NK-92 (cell line): Measurements from ENCODE around the gene RALGAPA2.

Source experiments
- DNase-seq: peaks from one replicate; lab custom pipeline; 2025; ENCODE audit not compliant: unreplicated experiment; lab: John Stamatoyannopoulos, UW

RALGAPA2 gene

GRCh38 chr20:20503777-20504530 is 208.5 kb downstream of the RALGAPA2 start:
- DNase-seq: no peak

DNA sequence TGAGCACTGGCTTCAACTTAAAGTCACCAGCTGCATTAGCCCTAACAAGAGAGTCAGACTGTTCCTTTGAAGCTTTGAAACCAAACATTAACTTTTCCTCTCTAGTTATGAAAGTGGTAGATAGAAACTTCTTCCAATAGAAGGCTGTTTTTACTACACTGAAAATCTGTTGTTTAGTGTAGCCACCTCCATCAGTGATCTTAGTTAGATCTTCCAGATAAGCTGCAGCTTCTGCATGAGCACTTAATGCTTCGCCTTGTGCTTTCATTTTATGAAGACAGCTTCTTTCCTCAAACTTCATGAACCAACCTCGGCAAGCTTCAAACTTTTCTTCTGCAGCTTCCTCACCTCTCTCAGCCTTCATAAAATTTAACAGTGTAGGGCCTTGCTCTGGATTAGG is 211.3 kb downstream of the RALGAPA2 start:
- no peak for DNase-seq

DNA sequence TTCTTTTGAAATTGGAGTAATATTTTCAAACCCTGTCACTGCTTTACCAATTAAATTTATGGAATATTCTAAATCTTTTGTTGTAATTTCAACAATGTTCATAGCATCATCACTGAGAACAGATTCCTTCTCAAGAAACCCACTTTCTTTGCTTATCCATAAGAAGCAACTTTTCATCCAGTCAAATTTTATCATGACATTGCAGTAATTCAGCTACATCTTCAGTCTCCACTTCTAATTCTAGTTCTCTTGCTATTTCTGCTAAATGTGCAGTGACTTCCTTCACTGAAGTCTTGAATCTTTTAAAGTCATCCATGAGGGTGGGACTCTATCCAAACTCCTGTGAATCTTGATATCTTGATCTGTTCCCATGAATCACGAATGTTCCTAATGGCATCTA is 212.1 kb downstream of the RALGAPA2 start:
- DNase-seq: no peak

DNA sequence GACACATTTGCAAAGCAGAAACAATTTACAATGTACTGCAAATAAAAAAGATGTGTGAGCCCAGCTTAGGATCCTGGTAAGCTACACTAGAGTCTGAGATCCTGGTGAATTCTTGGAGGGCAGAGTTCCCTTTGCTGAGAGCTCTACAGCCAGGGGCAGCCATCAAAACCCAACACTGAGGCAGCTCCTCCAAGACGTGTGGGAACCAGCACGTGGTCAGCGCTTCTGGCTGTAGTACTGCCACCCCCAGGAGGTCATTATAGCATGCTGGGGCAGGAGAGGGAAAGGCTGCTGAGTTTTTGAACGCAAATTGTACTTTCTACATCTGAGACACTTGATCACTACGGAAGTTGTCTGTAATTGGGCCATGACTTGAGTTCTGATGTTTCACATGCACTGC is 213.0 kb downstream of the RALGAPA2 start:
- no peak for DNase-seq

DNA sequence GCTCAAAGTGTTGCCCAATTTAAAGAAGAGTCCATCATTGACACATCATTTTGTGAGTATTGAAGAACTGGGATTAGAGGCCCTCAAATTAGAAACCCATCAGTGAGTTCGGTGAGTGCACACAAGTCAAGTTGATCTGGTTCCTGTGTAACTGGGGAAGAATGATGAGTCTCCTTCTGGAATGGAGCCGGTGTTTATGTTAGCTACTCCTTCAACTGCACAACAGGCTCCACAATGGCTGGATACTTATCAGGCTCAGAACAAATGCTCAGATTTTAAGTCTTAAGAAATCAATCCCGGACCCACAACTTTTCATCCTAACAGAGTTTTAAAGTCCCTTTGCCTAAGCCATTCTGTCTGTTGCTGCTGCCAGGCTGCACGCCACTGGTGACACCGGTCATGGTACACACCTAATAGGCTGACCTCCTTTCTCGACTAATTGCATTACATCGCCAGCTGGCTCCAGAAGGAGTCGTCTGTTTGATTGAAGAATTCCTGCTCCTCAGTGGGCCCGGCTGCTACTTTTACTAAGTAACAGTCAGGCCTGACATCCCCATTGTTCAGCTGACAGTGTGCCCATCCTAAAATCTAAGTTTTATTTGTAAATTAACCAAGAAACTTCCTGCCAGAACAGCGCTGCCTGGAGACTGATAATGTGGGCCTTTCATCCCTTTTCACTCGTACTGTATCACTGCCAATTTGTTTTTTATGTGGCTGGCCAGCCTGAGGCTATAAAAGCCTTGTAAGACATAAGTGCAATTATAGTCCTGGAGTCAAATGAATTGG is 214.2 kb downstream of the RALGAPA2 start:
- DNase-seq: no peak

DNA sequence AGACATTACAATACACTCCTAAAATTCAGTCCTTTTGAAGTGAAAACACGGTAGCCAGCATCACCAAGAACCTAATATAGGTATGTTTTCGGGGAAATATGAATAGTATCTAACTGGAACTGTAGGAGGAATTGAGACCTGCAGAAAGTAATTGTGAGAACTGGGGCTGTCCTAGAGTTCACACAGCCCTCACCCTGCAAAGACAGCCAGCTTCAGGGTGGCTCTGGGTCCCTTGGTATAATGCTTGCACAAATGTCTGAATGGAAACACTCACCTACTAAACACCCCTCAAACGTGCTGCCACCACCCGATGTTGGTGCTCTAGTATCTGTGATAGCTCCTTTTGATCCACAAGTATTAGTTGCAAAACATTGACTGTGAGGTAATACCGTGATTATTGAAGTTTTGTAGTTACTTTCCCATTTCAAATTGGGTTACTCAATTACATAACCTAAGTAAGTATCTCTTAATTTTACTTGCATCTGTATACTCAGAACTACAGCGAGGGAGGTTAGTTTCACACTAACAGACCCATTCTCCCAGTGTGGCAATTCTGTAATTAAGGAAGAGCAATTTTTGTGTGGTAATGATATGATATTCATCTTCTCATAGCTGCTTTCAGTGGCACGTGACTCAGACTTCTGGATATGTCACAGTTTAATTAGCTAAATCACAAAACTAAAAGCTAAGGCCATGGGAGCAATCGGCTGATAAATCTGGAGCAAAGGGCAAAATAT is 215.0 kb downstream of the RALGAPA2 start:
- no peak for DNase-seq

GRCh38 chr20:20495729-20496503 is 216.5 kb downstream of the RALGAPA2 start:
- DNase-seq: no peak

- DNase-seq: no peak
Observed at GRCh38 chr20:20493701-20494100, 218.7 kb downstream of the RALGAPA2 start.

DNA sequence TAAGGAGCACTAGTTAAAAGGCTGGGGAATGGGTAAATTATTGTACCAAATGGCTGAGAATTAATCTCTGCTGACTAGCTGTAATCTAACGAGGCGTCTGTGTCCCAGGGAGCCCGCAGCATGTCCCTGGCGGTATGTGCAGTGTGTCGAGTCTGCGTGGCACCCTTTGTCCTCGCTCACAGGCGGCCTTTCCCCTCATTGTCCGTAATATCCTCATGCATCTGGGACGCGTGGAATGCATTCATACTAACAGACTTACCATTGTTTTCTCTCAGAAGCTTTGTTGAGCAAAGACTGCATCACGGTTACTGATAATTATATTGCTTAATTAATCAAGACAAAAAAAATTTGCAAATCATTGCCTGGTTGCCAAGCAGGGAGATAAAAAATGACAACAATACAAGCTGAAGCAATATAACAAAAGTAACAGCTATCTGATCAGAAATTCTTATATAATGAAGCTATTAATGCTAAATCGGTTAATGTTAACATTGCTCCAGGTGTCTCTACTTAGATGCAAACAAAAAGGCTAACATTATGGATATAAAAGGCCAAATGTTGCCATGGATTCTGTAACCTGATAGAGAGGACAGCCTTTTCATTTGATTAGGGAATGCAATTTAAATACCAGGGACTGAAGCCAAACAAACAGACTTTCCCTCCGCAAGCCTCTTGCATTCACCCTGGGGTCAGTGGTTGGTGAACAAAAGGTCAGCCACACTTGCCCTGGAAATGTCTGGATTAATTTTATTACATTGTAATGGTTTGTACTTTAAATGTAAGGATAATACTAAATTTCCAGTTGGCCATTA is 219.7 kb downstream of the RALGAPA2 start:
- no peak for DNase-seq

DNA sequence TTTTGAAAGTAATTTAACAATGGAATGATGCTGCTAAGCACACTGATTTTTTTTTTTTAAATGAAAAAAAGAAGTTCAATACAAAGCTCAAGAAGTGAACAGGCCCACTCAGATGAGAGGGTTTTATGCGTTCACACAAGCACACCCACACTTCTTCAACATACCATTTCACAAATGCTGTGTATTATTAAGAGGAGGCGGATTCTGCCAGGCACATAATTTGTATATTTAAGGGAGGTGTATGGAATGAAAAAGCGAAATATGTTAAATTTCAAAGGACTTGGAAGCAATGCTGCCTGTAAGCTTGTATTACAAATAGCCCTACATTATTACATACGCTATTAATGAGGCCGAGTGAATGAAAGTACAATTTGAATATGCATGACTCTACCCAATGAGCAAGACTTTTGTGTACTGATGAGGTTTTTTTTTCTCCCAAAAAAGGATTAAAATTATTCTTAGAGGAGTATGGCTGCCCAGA is 220.6 kb downstream of the RALGAPA2 start:
- DNase-seq: no peak

DNA sequence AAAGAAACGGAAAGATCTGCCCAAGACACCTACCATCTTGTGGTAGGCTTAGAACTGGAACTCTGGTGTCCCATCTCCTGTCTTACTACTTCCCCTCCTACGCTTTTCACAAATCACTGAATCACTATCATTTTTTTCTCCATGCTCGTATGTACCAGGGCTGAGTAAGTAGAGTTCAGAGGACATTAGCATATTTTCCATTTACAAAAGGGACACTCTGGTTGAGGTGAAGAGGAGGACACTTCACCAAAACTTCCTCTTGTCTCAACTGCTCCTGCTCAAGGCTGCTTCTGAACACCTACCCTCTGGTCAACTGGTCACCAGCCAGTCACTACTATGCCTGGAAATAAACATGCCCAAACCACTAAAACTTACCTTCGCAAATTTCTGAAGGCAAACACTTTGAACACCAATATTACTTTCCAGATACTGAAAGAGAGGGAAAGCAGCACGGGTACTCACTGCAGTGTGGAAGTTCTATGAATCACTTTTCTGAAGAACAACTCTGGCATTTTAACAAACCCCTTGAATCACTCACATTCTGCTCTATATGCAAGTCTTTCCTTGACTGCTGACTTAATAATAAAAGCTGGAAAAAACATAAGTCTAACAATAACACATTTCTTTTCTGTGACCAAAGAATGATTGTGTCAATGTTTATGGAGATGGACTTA is 221.2 kb downstream of the RALGAPA2 start:
- DNase-seq: no peak

DNA sequence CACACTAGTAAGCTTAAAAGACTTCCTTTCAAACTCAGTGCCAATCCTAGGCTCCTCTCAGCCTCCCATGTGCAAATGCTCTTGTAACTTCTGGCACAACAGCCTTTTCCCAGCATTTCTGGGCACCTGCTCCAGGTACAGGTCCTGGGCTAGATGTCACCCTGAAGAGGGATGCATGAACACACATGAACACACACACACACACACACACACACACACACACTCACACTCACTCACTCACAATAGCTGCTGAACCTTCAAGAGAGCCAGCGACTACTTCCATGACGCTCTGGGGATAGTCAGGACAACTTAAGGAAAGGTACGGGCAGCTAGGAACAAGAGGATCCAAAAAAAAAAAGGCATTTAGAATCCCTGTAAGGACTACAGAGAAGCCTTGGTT is 221.8 kb downstream of the RALGAPA2 start:
- no peak for DNase-seq

- DNase-seq: no peak
Observed at GRCh38 chr20:20489648-20490341, 222.6 kb downstream of the RALGAPA2 start.

- DNase-seq: no peak
Observed at GRCh38 chr20:20489054-20489453, 223.4 kb downstream of the RALGAPA2 start.

GRCh38 chr20:20488388-20488787 is 224.1 kb downstream of the RALGAPA2 start:
- no peak for DNase-seq

GRCh38 chr20:20487811-20488210 is 224.6 kb downstream of the RALGAPA2 start:
- DNase-seq: no peak

- no peak for DNase-seq
Observed at GRCh38 chr20:20483328-20483727, 229.1 kb downstream of the RALGAPA2 start.

GRCh38 chr20:20482453-20482852 is 230.0 kb downstream of the RALGAPA2 start:
- no peak for DNase-seq

- DNase-seq: no peak
Observed at GRCh38 chr20:20480689-20481088, 231.8 kb downstream of the RALGAPA2 start.
